ENCODE data around the gene KAZN.

KAZN gene

DNA sequence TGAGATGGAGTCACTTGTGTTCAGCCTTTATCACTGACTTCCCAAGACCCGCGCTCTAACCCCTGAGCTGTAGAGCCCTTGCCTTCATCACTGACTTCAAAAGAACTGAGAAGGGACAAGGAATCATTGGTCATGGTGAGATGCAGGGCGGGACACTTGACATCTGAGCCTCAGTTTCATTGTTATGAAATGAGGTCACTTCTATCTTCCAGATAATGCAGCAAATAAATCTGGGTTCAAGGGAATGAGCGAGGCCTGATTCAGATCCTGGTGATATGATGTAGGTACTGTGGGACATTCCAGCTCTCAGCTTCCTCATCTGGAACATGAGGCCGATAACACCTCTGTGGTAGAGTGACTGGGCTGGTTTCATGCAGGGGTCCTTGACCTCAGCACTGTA is 13.8 kb downstream of the KAZN start:
- no peak for FAIRE-seq
- DNase-seq (ENCODE audit: insufficient read length, low spot score): no peak

DNA sequence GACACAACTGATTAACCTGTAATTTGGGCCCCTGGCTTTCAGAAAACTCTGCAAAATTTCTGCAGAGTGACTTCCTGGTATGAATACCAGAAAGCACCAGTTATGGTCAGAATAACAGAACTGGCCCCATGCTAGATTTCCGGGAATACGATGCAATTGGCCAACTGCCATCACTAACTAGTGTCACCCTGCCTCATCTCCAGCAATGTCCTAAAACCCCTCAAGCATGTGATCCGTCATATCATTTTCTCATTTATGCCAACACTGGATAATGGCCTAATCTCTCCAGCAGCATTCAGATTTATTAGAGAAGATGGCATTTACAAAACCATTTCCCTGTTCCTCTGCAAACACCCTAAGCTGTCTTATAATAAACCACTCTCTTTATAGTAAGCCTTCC is 15.4 kb downstream of the KAZN start:
- FAIRE-seq: no peak

DNA sequence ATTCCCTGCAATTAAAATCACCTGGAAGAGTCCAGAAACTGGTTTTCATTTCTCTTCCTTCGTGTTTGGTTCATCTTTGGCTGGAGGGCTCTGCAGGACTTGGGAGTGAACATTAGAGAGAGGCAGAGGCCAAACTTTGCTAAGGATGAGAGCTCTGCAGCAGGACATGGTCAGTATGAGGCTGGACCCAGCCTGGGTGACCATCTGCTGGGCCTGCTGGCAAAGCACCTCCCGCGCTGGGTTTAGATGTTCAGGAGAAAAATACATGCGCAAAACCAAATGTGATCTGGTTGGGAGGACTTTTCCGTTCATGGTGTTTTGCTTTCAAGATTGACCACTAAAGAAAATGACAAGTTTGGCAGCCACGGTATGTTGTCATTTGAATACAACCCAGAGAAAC is 15.9 kb downstream of the KAZN start:
- DNase-seq (ENCODE audit: insufficient read length, low spot score): no peak
- no peak for FAIRE-seq

More for the DNA sequence above, 15.4 kb downstream of the KAZN start:
- no peak for DNase-seq (ENCODE audit: insufficient read length, low spot score)

DNA sequence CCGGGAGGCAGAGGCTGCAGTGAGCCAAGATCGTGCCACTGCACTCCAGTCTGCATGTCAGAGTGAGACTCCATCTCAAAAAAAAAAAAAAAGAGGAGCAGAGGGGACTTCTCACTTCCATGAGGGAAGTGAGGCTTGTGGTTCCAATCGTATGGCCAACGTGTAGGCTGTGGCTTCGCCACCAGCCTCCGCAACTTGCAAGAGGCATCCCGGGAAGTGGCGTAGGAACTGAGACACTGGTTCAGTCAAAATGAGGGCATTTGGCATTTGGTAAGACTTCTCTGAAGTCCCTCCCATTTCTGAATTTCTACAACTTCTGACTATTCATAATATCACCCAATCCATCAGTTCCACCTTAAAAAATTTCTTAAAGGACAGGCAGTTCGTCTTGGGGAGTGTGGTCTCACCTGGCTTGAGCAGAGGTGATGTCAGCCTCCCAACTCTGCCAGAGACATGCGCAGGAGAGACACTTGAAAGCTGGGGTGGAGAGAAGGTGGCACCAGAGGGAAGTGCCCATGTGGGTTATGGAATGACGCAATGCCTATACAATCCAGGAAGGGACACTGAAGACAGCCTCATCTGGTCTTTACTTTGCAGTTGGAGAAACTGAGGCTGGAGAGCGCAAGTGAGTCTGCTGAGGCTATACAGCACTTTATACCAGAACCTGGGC is 17.2 kb downstream of the KAZN start:
- FAIRE-seq (no peak), DNase-seq (ENCODE audit: insufficient read length, low spot score) (no peak)

DNA sequence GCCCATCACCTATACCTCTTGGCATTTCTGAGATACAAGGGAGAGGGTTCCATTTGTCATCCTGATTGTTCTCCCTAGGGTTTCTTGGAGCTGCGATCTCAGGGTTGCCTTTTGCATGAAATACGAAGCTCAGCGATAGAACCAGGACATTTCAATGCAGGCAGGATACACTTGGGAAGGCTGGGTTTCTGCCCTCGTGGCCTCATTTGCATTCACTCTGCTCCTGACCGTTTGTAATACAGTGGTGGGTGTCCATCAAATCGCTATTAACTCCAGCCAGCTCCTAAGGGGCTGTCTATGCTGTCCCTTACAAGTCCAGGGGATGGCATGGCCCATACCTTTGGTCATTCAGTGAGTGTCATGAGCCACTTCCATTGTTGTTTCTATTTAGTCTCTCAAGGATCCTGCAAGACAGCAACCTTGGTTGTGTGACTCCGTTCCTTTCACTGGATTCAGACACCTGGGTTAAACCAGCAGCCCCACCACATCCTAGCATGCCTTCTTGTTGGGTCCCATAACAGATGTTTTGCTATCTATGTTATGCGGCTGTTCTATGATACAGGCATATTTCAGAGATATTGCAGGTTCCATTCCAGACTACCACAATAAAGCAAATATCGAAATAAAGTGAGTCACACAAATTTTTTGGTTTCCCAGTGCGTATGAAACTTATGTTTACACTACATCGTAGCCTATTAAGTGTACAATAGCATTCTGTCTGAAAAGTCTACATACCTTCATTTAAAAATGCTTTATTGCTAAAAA is 18.3 kb downstream of the KAZN start:
- DNase-seq (ENCODE audit: insufficient read length, low spot score) (no peak), FAIRE-seq (no peak)

DNA sequence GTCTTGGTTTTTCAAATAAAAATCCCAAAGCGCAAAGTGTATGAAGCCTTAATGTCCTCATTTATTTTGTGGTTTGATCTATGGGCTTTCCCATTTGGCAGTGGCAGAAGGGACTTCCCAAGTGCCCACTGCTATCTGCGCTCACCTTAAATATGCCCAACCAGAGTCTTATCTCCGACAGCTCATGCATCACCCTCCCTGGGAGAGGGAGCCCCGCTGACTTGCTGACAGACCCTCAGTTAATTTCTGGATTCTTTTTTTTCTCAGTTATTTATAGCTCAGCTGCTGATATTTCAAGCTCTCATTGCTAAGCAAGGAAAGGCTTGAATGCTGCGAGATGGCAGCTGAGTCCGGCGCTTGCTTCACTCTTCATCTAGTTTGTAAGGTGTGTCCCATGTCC is 19.3 kb downstream of the KAZN start:
- FAIRE-seq: no peak
- no peak for DNase-seq (ENCODE audit: insufficient read length, low spot score)

DNA sequence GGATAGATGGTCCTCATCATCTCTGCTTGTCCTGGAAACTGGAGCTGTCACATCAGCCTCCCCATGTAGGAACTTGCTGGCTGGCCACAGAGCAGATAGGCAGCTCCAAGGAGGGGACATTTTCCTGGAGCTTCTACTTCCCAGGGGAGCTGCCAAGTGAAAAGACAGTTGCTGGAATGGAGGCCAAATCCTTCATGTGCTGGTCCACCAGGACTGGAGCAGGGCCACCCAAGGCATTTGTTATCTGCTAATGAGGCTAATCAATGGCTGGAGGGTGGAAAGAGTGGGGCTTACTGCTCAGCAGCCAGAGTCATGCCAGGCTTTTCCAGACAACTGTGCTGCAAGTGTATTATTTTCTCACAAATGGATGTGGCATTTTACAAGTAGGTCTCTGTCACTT is 22.5 kb downstream of the KAZN start:
- FAIRE-seq: no peak
- no peak for DNase-seq (ENCODE audit: insufficient read length, low spot score)

DNA sequence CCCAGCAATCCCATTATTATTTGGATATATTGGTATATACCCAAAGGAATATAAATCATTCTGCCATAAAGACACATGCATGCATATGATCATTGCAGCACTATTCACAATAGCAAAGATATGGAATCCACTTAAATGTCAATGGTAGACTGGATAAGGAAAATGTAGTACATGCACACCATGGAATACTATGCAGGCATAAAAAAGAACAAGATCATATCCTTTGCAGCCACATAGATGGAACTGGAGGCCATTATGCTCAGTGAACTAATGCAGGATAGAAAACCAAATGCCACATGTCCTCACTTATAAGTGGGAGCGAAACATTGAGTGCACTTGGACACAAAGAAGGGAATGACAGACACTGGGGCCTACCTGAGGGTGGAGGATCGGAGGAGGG is 24.6 kb downstream of the KAZN start:
- DNase-seq (ENCODE audit: insufficient read length, low spot score) (no peak), FAIRE-seq (no peak)

DNA sequence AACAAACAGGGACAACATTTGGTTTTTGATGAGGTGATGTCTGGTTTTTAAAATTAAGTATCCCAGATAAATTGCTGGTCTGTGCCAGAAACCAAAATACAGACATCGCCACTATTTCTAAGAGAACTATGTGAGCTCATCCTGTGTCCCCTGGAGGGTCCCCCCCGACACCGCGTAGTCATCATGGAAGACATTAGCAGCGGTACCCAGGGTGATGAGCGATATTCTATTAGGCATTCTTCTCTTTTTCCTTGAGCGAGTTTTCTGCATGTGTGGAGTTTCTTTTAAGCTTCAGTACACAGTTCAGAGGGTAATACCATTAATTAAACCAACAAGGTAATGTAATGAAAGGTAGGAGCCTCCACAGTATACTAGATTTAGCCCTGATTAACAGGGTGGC is 26.5 kb downstream of the KAZN start:
- FAIRE-seq (no peak), DNase-seq (ENCODE audit: insufficient read length, low spot score) (no peak)

DNA sequence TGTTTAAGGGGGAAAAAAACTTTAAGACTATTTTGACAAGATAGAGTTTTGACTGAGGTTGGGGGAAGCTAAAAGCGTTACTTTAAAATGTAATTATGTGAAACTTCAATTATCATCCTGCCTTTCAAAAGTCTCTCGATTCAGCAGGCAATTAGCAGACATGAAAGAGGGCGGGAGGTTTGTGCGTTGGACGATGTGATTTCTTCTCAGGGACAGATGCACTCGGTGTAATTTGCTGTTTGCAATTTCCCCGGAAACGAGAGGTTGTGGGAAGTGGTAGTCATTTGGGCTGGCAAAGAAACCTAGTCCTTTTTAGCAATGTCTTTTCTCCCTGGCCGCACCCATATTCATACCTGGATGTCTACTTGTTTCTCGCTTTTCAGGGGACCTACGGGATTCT is 27.1 kb downstream of the KAZN start:
- FAIRE-seq (no peak), DNase-seq (ENCODE audit: insufficient read length, low spot score) (no peak)

DNA sequence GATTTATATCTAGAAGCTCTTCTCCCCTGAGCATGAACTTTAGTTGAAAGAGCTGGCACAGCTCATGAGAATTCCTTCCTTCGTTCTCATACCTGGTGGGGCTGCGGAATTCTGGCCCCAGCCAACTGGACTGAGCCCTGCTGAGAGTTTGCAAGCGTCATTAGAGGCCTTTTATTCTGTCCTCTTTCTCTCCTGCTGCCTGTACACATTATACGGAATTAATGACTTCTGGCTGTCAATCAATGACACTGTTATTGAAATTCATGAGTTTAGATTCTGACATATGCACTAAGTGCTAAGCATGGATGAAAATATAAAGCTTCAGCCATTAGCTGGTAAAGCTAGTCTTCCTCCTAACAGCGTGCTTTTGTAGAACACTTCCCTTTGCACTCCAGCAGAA is 27.5 kb downstream of the KAZN start:
- no peak for FAIRE-seq
- no peak for DNase-seq (ENCODE audit: insufficient read length, low spot score)

DNA sequence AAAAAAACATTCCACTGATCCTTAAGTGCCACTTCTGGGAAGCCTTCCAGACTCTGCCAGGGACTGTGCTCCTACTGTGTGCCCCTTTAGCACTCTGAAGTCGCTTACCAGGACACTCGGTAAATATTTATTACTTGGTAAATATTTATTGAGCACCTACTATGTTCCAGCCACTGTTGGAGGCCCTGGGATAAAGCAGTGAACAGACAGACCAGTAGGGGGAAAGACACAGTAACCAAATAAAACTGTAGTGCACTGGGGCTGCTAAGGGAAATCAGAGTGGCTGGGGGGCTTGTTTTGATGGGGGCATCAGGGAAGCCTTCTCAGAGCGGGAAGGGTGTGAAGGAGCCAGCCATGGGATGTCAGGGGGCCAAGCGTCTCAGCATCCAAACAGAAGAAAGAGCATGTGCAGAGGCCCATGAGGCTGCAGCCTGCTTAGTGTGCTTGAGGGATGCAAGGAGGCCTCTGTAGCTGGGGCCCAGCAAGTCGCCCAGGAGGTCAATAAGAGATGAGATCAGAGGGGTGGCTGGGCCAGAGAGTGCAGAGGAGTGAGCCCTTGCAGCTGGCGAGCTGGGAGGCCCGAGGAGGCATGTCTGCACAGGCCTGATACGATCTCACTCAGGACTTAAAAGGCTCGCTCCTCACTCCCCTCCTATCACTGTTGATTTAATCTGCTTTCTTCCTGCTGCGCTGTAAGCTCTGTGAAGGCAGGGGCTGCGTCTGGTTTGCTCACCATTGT is 28.6 kb downstream of the KAZN start:
- DNase-seq (ENCODE audit: insufficient read length, low spot score) (no peak), FAIRE-seq (no peak)

DNA sequence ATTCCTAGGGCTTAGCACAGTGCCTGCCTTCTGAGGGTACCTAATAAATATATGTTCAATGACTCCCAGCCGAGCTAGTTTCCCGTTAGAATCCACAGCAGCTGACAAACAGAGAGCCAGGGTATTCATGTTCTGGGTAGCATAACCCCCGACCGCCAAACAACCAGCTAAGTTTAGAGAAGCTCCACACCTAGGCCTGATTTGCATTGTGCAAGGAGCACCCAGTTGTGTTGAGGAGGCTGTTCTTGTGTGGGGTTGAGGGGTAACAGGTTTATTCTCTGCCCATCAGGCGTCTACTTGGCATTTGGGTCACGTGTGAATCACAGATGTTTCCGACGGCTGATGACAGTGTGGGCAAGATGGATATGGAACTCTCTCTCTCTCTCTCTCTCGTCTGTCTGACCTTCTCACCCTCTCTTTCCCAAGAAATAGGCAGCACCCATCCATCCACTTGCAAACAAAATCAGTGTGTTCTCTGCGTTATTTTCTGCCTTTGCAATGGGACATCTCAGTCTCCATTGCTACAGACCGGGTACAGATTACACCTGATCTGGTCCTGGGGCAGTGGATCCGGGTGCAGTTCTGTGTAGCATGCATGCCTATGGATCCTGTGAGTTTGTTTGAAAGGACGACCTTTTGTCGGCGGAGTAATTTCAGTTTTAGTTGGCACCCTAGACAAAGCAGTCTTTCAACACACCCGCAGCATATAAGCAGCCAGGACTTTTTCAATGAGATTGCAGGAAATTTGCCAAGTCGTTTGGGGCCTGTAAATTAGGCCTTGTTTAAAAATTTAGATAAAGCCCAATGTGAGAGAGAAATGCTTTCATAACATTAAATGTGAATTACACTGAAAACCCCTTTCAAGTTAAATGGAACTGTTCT is 29.4 kb downstream of the KAZN start:
- FAIRE-seq (no peak), DNase-seq (ENCODE audit: insufficient read length, low spot score) (no peak)

DNA sequence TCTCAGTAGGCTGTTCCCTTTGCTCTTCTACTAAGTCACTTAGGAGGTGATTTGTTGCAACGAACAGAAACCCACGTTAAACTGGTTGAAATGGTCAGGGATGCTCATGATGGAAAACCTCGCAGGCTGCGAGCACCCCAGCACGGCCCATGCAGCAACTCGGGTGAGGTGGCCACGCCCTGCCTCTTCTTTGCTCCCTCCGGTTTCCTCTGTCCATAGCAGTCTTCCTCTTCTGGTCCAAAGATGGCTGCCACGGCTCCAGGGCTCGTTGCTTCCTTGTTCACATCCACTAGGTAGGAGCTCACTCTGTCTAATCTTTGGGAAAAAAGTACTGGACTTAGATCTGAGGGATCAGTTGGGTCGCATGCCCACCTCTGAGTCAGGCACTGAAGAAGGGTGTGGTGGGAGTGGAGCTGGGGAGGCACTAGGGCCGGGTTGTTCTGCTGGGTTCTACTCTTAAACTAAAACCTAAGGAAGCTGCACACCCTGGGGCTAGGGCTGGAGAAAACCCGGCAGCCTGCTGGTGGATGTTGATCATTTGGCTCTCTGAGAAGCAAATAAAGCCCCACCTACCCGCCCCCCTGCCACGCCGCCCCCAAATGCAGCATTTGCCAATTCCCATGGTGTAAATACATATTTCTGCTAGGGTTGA is 31.0 kb downstream of the KAZN start:
- DNase-seq (ENCODE audit: insufficient read length, low spot score) (no peak), FAIRE-seq (no peak)

DNA sequence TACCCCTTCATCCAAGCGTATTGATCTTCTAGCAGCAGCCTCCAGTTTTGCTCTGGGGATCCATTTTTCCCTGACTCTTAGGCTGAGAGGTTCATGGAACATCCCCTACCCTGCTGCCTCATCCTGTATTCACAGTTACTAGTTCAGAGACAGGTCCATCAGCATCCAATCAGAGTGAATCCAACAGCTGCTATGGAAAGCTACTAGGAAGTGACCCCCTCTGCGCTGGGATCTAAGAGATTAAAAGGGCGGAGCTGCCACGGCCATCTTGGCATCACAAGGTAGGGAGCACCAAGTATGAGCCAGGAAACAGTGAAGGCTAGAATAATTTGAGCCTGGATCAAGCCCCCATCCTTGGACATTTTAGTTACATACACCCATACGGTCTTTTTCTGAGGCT is 32.5 kb downstream of the KAZN start:
- FAIRE-seq (no peak), DNase-seq (ENCODE audit: insufficient read length, low spot score) (no peak)

DNA sequence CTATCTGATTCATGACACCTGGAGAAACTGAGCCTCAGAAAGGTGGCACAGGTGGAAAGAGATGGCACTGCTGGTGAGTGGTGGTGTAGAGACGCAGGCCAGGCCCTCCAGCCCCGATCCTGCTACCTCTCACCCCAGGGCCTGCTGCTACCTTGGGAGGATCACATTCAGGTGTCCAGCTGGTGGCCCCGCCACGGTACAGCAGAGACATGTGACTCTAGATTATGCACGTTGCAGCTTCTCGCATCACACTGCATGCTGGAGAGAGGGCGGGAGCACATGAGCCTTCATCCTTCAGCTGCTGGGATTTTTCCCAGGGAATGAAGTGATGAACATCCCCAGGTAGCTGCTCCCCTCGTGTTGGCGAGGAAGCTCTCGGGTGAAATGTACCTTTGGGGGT is 32.9 kb downstream of the KAZN start:
- FAIRE-seq (no peak), DNase-seq (ENCODE audit: insufficient read length, low spot score) (no peak)

DNA sequence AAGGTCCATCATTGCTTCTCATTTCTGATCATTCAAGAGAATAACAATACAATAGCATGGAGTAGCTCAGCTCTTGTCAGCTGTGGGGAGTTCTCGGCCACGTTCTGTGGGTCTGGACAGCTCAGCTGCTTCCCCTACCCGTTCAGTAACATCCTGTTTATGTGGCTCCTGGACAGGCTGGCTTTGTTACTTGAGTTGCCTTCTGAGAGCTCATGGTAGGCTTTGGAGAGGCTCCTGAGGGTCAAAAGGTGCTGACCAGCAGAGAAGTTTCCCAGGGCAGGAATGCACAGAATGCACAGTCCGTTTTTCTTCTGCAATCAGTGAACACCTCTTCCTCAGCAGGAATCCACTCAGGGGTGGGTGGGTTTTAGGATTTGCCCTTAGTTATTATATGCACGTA is 36.0 kb downstream of the KAZN start:
- FAIRE-seq (no peak), DNase-seq (ENCODE audit: insufficient read length, low spot score) (no peak)

DNA sequence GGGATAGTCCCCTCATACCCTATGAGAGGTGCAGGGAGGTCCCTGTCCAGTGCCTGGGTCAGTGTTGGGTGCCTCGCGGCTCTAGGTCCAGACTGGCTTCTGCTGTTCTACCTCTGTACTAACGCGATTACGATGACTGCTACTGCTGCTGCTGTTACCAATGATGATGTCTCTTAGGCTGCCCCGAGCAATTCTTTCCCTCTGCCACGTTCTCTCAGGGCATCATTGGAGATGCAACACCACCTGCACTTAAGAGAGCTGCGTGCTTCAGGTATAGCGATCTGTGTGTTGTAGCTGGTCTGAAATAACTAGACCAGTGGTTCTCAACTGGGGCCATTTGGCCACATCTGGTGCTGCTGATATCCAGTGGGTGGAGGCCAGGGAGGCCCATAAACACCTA is 36.9 kb downstream of the KAZN start:
- DNase-seq (ENCODE audit: insufficient read length, low spot score) (no peak), FAIRE-seq (no peak)

DNA sequence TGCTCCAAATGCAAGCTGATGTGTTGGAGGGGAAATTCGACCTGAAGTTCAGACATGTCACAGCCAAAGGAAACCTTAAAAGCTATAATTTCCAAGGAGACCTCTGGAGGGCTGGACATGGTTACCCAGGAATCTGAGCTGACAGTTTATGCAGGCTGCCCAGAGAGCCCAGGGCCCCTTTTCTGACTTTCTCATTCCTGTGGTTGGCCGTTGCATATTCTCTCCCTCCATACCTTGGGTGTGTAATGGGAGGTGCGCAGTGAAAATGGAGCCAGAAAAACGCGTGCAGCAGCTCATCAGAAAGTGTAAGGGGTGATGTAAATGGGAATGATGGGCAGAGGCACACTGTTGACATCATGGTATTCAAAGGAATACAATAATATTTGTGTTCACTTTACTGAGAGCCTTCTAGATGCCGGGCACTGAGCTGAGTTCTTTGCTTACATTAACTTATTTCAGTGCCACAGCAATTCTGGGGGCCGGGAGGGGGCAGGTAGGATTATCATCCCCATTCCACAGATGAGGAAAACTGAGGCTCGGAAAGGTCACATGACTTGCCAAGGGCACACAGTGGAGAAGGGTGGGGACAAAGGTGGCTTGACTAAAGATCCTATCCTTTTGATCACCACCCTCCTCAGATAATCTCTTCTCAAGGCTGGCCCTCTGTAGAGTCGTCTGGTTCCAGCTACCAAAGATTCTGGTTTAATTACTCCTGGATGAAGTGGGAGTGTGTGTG is 38.6 kb downstream of the KAZN start:
- FAIRE-seq (no peak), DNase-seq (ENCODE audit: insufficient read length, low spot score) (no peak)

All from GM19239 (cell line).